DND-41 (cell line): ENCODE results near the gene GSTM2.
"Not testable (repeated sequence)": the region's sequence is repeated elsewhere in the genome, so short reads cannot be mapped to it uniquely, and the experiment has no call there.

Experiments
- ATAC-seq: fragments of 200-7000 bp; cut with Tn5 transposase; 3 replicates; pipeline ENCODE4 v1.9.1; 2021; ENCODE audit warnings: low read depth; ENCODE audit not compliant: insufficient read depth
- DNase-seq: peaks from one replicate; pipeline ENCODE4 v3.0.0-alpha.2; 2020
- H2AFZ ChIP-seq: 2 replicates; pipeline ENCODE4 v1.6.0; 2012; ENCODE audit warnings: low read depth, low read length
- H3K27ac ChIP-seq: 2 replicates; pipeline ENCODE4 v1.5.1; 2012; ENCODE audit warnings: low read length, inconsistent platforms
- H3K27me3 ChIP-seq: fragments of 200-600 bp; sonication (generic); 2 replicates; pipeline ENCODE4 v1.6.0; 2012; ENCODE audit warnings: low read length, mild to moderate bottlenecking, inconsistent platforms; ENCODE audit not compliant: insufficient read depth, poor library complexity
- H3K36me3 ChIP-seq: 2 replicates; pipeline ENCODE4 v1.5.1; 2012; ENCODE audit warnings: low read length, inconsistent platforms; ENCODE audit not compliant: insufficient read depth
- H3K4me1 ChIP-seq: 2 replicates; pipeline ENCODE4 v1.5.1; 2012; ENCODE audit warnings: mild to moderate bottlenecking, low read length; ENCODE audit not compliant: insufficient read depth
- H3K4me2 ChIP-seq: 2 replicates; pipeline ENCODE4 v1.6.0; 2012; ENCODE audit warnings: mild to moderate bottlenecking, moderate library complexity, low read length, inconsistent platforms; ENCODE audit not compliant: insufficient read depth
- H3K4me3 ChIP-seq, 2 experiments: fragments of 200-600 bp in 1 of 2; shearing (Covaris generic) in 1 of 2; 2 replicates each; pipeline ENCODE4 v1.5.1; 2012 to 2016; ENCODE audit warnings: inconsistent platforms in 2 of 2, low read length in 2 of 2, mild to moderate bottlenecking in 2 of 2, low read depth in 1 of 2, moderate library complexity in 1 of 2
- H3K79me2 ChIP-seq: 2 replicates; pipeline ENCODE4 v1.6.0; 2012; ENCODE audit warnings: low read length, inconsistent platforms; ENCODE audit not compliant: insufficient read depth
- H3K9ac ChIP-seq: 2 replicates; pipeline ENCODE4 v1.6.0; 2012; ENCODE audit warnings: low read depth, mild to moderate bottlenecking, inconsistent platforms, low read length, moderate library complexity
- H3K9me3 ChIP-seq: 2 replicates; pipeline ENCODE4 v1.5.1; 2012; ENCODE audit warnings: low read length, moderate library complexity, mild to moderate bottlenecking, inconsistent platforms; ENCODE audit not compliant: insufficient read depth, severe bottlenecking
- H4K20me1 ChIP-seq: 2 replicates; pipeline ENCODE4 v1.6.0; 2012; ENCODE audit warnings: low read length; ENCODE audit not compliant: insufficient read depth
- EZH2 ChIP-seq: IDR thresholded peaks from 3 replicates; pipeline ENCODE4 v1.6.1; 2012; ENCODE audit warnings: borderline replicate concordance, low read depth, mild to moderate bottlenecking, moderate library complexity, low read length, inconsistent platforms; ENCODE audit not compliant: severe bottlenecking
- TF ChIP-seq, protein P1 (sequence below): IDR thresholded peaks from 2 replicates; pipeline ENCODE4 v1.5.1; 2012; ENCODE audit warnings: borderline replicate concordance, low read length, moderate library complexity, mild to moderate bottlenecking; ENCODE audit not compliant: poor library complexity, severe bottlenecking; ENCODE audit errors: extremely low read depth

The GSTM2 gene

GRCh38 chr1:109697066-109697465 is 29.2 kb downstream of the GSTM2 start:
- Histone ChIP-seq H3K9ac (no peak overlapping the region), H4K20me1 (no peaks in the 10 kb centered on the region), H3K36me3 (no peaks in the 10 kb centered on the region), H3K79me2 (no peaks in the 10 kb centered on the region), H3K9me3 (no peaks in the 10 kb centered on the region), H3K27me3 (no peaks in the 10 kb centered on the region), H3K27ac (no peak overlapping the region), H3K4me3 (no peak overlapping the region), H3K4me1 (no peaks in the 10 kb centered on the region), H2AFZ (no peak overlapping the region), H3K4me2 (no peak overlapping the region)
- no peak for DNase-seq
- ATAC-seq = no peak
- TF ChIP-seq EZH2 = no peak
- TF ChIP-seq, protein P1, sequence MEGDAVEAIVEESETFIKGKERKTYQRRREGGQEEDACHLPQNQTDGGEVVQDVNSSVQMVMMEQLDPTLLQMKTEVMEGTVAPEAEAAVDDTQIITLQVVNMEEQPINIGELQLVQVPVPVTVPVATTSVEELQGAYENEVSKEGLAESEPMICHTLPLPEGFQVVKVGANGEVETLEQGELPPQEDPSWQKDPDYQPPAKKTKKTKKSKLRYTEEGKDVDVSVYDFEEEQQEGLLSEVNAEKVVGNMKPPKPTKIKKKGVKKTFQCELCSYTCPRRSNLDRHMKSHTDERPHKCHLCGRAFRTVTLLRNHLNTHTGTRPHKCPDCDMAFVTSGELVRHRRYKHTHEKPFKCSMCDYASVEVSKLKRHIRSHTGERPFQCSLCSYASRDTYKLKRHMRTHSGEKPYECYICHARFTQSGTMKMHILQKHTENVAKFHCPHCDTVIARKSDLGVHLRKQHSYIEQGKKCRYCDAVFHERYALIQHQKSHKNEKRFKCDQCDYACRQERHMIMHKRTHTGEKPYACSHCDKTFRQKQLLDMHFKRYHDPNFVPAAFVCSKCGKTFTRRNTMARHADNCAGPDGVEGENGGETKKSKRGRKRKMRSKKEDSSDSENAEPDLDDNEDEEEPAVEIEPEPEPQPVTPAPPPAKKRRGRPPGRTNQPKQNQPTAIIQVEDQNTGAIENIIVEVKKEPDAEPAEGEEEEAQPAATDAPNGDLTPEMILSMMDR = no peak

DNA sequence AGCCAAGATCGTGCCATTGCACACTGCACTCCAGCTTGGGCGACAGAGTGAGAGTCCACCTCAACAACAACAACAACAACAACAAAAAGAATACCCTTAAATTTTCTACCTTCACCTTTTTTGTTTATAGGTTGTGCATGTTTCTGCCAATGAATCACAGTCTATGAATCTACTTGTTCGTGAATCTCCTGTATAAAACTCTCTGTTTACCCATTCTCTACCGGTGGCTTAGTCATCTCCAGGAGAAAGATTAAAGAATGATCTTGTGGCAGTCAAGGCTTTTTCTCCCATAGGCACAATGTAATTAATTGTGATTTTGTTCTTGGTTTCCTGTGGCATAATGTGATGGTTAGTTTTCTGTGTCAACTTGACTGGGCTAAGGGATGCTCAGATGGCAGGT is 30.0 kb downstream of the GSTM2 start:
- H3K9ac ChIP-seq, H3K79me2 ChIP-seq, H3K27ac ChIP-seq, H3K36me3 ChIP-seq, DNase-seq, H3K4me2 ChIP-seq, H3K9me3 ChIP-seq, H3K4me1 ChIP-seq, H4K20me1 ChIP-seq, H2AFZ ChIP-seq, H3K27me3 ChIP-seq, ATAC-seq, H3K4me3 ChIP-seq: not testable (repeated sequence)

DNA sequence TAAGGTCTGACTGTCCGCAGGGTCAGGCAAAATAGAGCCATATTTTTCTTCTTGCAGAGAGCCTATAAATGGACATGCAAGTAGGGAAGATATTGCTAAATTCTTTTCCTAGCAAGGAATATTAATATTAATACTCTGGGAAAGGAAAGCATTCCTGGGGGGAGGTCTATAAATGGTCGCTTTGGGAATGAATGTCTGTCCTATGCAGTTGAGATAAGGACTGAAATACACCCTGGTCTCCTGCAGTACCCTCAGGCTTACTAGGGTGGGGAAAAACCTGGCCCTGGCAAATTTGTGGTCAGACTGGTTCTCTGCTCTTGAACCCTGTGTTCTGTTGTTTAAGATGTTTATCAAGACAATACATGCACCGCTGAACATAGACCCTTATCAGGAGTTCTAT is 35.1 kb downstream of the GSTM2 start:
- not testable (repeated sequence) for H2AFZ ChIP-seq, H3K27ac ChIP-seq, H3K9ac ChIP-seq, H3K4me2 ChIP-seq, H3K4me3 ChIP-seq, H3K4me1 ChIP-seq, H3K79me2 ChIP-seq, H3K9me3 ChIP-seq, H3K36me3 ChIP-seq, DNase-seq, H3K27me3 ChIP-seq, ATAC-seq, H4K20me1 ChIP-seq

GRCh38 chr1:109704173-109704572 is 36.3 kb downstream of the GSTM2 start:
- DNase-seq (no peak), ATAC-seq (no peak)
- peaks cover 4% of the 10 kb centered on the region for H3K9me3 ChIP-seq
- H3K79me2 ChIP-seq = no peaks in the 10 kb centered on the region
- H3K36me3 ChIP-seq = no peaks in the 10 kb centered on the region
- no peak overlapping the region for H3K4me3 ChIP-seq
- H3K4me1 ChIP-seq = no peaks in the 10 kb centered on the region
- H3K27ac ChIP-seq = no peak overlapping the region
- no peaks in the 10 kb centered on the region for H4K20me1 ChIP-seq
- TF ChIP-seq, protein P1 = no peak
- TF ChIP-seq EZH2 = no peak
- no peak overlapping the region for H2AFZ ChIP-seq
- H3K4me2 ChIP-seq = no peak overlapping the region
- H3K27me3 ChIP-seq = no peaks in the 10 kb centered on the region
- no peak overlapping the region for H3K9ac ChIP-seq
